ENCODE measurements around the gene GLIPR1.

DNA sequence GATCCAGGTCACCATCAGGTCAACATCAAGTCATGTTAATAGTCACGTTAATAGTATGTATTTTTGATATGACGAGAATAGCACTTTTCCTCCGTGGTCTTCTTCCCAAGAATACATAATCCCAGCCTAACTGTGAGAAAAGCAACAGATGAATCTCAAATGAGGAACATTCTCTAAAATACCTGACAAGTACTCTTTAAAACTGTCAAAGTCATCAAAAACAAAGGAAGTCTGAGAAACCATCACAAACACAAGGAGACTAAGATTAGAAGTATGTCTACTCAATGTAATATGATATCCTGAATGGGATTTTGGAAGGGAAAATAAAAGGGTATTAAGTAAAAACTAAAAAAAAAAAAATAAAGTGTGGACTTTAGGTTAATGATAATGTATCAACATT is 36.8 kb upstream of the GLIPR1 start:
- TF ChIP-seq POLR2A (IDR thresholded peaks at IDR 0.05; ENCODE audit: low read depth, low read length) (no peak), POLR2AphosphoS5 (IDR thresholded peaks at IDR 0.05; ENCODE audit: low read depth, low read length) (no peak)
